GM19395 (cell line): ENCODE measurements around the gene CAMK2G.
A peak's percentile ranks its signal among the peaks of the same experiment; 100 is the strongest.

ENCODE experiments used
- ATAC-seq: cut with Tn5 transposase; IDR thresholded peaks from one replicate; pipeline ENCODE4 v1.9.1; 2021; ENCODE audit warnings: mild to moderate bottlenecking, moderate library complexity; ENCODE audit not compliant: unreplicated experiment

Gene CAMK2G

DNA sequence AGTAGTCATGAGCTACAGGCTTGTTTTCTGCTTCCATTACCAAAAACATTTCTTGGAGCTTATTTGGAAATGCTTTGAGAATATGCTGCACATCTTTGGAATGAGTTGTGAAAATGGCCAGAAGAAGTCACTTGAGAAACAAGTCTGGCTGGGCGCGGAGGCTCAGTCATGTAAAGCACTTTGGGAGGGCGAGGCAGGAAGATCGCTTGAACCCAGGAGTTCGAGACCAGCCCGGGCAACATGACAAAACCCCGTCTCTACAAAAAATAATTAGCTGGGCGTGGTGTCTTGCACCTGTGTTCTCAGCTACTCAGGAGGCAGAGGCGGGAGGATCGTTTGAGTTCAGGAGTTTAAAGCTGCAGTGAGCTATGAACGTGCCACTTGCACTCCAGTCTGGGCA is 93.4 kb downstream of the CAMK2G start:
- ATAC-seq: no peak

DNA sequence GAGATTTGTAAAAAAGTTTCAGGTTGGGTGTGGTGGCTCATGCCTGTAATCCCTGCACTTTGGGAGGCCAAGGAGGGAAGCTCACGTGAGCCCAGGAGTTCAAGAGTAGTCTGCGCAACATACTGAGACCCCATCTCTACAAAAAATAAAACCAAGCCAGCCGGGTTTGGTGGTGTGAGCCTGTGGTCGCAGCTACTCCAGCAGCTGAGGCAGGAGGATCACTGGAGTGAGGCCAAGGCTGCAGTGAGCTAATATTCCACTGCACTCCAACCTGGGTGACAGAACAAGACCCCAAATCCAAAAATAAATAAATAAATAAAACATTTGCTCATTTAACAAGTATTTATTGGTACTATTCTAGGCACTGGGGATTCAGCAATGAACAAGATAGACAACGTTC is 94.1 kb downstream of the CAMK2G start:
- ATAC-seq: no peak

GRCh38 chr10:73779539-73780197 is 94.7 kb downstream of the CAMK2G start:
- ATAC-seq: no peak

- ATAC-seq: no peak
Observed at GRCh38 chr10:73779018-73779417, 95.3 kb downstream of the CAMK2G start.

DNA sequence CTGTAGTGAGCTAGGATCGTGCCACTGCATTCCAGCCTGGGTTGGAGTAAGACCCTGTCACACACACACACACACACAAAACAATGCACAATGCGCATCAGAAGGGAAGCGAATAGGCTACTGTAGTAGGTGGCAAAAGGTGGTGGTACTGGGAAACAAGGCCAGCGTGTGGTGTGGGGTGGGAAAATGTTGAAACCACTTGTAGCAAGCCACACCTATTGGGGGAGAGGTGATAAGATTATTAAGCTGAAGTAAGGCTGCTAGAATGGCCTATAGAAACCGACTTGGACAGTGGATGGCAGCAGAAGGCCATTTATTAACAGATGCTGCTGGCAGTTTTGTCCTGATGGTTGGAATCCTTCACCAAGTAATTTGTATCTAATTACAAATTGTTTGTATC is 99.7 kb downstream of the CAMK2G start:
- no peak for ATAC-seq

GRCh38 chr10:73773152-73773879 is 101.0 kb downstream of the CAMK2G start:
- peak; percentile 21 for ATAC-seq

DNA sequence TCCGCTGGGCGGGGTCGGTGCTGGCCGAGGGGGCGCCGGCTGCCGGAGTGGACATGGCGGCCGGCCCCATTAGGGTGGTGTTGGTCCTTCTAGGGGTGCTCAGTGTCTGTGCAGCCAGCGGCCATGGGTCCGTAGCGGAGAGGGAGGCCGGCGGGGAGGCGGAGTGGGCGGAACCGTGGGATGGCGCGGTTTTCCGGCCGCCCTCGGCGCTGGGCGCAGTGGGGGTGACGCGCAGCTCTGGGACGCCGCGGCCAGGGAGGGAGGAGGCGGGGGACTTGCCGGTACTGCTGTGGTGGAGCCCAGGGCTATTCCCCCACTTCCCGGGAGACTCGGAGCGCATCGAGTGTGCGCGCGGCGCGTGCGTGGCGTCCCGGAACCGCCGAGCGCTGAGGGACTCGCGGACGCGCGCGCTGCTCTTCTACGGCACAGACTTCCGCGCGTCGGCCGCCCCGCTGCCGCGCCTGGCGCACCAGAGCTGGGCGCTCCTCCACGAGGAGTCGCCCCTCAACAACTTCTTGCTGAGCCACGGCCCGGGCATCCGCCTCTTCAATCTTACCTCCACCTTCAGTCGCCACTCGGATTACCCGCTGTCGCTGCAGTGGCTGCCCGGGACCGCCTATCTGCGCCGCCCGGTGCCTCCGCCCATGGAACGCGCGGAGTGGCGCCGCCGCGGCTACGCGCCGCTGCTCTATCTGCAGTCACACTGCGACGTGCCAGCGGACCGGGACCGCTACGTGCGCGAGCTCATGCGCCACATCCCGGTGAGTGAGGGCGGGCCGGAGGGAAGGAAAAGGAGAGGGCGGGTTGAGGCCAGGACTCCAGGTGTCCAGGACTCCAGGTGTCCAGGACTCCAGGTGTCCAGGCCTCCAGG is 101.8 kb downstream of the CAMK2G start:
- peak; percentile 65 for ATAC-seq

- ATAC-seq: peak; percentile 47
Observed at GRCh38 chr10:73771722-73772280, 102.6 kb downstream of the CAMK2G start.

DNA sequence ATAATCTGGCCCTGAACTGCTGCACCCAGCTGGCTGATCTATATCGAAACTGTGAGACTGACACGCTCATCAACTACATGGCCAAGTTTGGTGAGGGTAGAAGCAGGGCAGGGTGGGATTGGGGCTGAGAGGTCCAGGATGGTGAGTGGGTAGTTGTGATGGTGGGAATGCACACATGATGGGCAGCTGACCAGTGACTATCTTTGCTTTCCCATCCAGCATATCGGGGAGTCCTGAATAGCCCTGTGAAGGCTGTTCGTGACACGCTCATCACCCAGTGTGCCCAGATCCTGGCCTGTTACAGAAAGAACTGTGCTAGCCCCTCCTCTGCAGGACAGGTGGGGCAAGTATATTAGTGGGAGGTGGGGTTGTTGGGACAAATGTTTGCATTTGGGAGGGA is 105.0 kb downstream of the CAMK2G start:
- no peak for ATAC-seq

GRCh38 chr10:73768881-73769280 is 105.5 kb downstream of the CAMK2G start:
- no peak for ATAC-seq

DNA sequence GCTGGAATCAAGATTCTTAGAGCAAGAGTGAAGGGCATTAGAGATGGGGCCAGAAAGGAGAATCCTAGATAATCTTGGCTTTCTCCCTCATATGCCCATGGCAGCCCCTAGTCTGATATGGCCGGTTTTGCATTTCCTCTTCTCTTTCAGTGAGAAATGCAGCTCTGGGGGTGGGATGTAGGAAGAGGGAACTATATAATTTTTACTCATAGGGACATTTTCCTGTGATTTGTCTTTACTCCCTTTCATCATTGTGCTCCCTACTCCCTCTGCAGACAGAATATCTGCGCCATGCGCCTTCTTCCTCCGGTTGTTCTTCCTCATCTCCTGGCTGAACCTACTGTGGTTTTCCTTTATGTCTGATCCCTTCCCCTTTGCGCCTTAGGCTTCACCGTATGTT is 109.3 kb downstream of the CAMK2G start:
- ATAC-seq: no peak

DNA sequence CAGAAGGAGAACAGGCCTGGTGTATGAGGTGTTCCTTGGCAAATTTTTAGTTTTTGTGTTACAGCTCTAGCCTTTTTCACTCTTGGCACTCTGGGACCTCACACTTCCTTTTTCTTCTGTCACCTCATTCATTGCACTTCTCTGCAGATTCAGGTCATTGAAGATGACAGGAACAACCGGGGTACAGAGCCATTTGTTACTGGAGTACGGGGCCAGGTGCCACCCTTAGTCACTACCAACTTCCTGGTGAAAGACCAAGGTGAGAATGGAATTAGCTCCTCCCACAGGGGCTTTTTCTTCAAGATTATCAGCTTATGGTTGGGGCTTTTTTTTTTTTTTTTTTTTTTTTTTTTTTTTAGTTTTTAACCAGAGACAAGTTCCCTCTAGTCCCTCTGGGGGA is 111.0 kb downstream of the CAMK2G start:
- ATAC-seq: no peak

DNA sequence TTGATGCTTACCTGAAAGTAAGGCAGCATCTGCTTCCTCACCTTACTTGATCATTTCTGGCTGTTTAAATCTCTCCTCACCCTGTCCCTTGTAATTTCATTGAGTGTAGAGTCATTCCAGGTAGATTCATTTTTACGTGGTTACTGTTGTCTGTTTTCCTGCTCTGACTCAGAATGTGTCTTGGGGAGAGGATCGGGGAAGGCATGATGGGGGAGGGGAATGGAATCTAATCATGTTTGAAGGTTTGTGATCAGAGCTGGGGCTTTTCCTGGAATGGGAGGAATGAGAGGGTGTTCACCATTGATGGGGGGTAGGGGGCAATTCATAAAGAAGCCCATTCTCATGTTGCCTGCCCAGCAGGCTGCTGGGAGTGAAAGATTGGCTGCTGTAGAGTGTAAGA is 111.4 kb downstream of the CAMK2G start:
- ATAC-seq: no peak
